Measurements from ENCODE around the gene ZNF324.
A peak's percentile ranks its signal among the peaks of the same experiment; 100 is the strongest.
"Not testable (repeated sequence)": the region's sequence is repeated elsewhere in the genome, so short reads cannot be mapped to it uniquely, and the experiment has no call there.

Gene ZNF324

GRCh38 chr19:58474997-58475713 is 8.3 kb downstream of the ZNF324 start:
- peak overlapping the region; percentile 91 for H3K27ac Mint-ChIP-seq (ENCODE audit: low read depth)
- H3K9me3 Mint-ChIP-seq, result no peaks in the 10 kb centered on the region
- ATAC-seq (replicated peaks; ENCODE audit: extremely low read depth, poor library complexity, severe bottlenecking) (peak; percentile 18), DNase-seq (ENCODE audit: low spot score in 2 of 2) (no peak)
- H3K4me3 Mint-ChIP-seq, result peak overlapping the region; percentile 77
- peaks cover 8% of the 10 kb centered on the region for H3K4me1 Mint-ChIP-seq
- no peaks in the 10 kb centered on the region for H3K27me3 Mint-ChIP-seq
- H3K36me3 Mint-ChIP-seq (ENCODE audit: insufficient read depth), result peaks cover 23% of the 10 kb centered on the region

GRCh38 chr19:58475714-58476497 is 9.0 kb downstream of the ZNF324 start, which contains the start of gene ZNF446:
Gene ZNF446, plus strand, starts transcription at chr19:58476352. Its CDS starts 867 bp downstream, at chr19:58477219.
- Mint-ChIP-seq H3K4me1 (peaks cover 8% of the 10 kb centered on the region), H3K36me3 (ENCODE audit: insufficient read depth) (peaks cover 23% of the 10 kb centered on the region), H3K4me3 (peak within 1 kb of the TSS; percentile 77), H3K9me3 (no peaks in the 10 kb centered on the region), H3K27ac (ENCODE audit: low read depth) (peak within 1 kb of the TSS; percentile 91), H3K27me3 (no peaks in the 10 kb centered on the region)
- ATAC-seq (replicated peaks; ENCODE audit: extremely low read depth, poor library complexity, severe bottlenecking), result peak; percentile 90
- DNase-seq (ENCODE audit: low spot score in 2 of 2), result peak; percentile 89 to 96

GRCh38 chr19:58476498-58477015 is 9.7 kb downstream of the ZNF324 start:
- H3K27ac Mint-ChIP-seq (ENCODE audit: low read depth), result peak overlapping the region; percentile 91
- DNase-seq (ENCODE audit: low spot score in 2 of 2), result no peak
- ATAC-seq (replicated peaks; ENCODE audit: extremely low read depth, poor library complexity, severe bottlenecking), result no peak

GRCh38 chr19:58477130-58477529 is 10.2 kb downstream of the ZNF324 start:
- ATAC-seq (replicated peaks; ENCODE audit: extremely low read depth, poor library complexity, severe bottlenecking) (no peak), DNase-seq (ENCODE audit: low spot score in 2 of 2) (no peak)
- H3K4me3 Mint-ChIP-seq, result peak overlapping the region; percentile 77
- H3K9me3 Mint-ChIP-seq, result no peaks in the 10 kb centered on the region
- H3K36me3 Mint-ChIP-seq (ENCODE audit: insufficient read depth), result peaks cover 17% of the 10 kb centered on the region
- H3K4me1 Mint-ChIP-seq, result peaks cover 8% of the 10 kb centered on the region
- H3K27ac Mint-ChIP-seq (ENCODE audit: low read depth), result peak overlapping the region; percentile 91
- H3K27me3 Mint-ChIP-seq, result no peaks in the 10 kb centered on the region

More at GRCh38 chr19:58476498-58477015, 9.7 kb downstream of the ZNF324 start:
- H3K4me3 Mint-ChIP-seq, result peak overlapping the region; percentile 77
- no peaks in the 10 kb centered on the region for H3K9me3 Mint-ChIP-seq
- peaks cover 22% of the 10 kb centered on the region for H3K36me3 Mint-ChIP-seq (ENCODE audit: insufficient read depth)
- peaks cover 8% of the 10 kb centered on the region for H3K4me1 Mint-ChIP-seq
- no peaks in the 10 kb centered on the region for H3K27me3 Mint-ChIP-seq

GRCh38 chr19:58477871-58478270 is 11.0 kb downstream of the ZNF324 start:
- no peaks in the 10 kb centered on the region for H3K27me3 Mint-ChIP-seq
- H3K4me1 Mint-ChIP-seq, result peaks cover 12% of the 10 kb centered on the region

GRCh38 chr19:58479303-58479702 is 12.4 kb downstream of the ZNF324 start:
- no peak overlapping the region for H3K4me3 Mint-ChIP-seq
- peaks cover 12% of the 10 kb centered on the region for H3K4me1 Mint-ChIP-seq

More at GRCh38 chr19:58477871-58478270, 11.0 kb downstream of the ZNF324 start:
- H3K36me3 Mint-ChIP-seq (ENCODE audit: insufficient read depth), result peaks cover 15% of the 10 kb centered on the region
- H3K4me3 Mint-ChIP-seq, result peak overlapping the region; percentile 16
- no peak overlapping the region for H3K27ac Mint-ChIP-seq (ENCODE audit: low read depth)
- DNase-seq (ENCODE audit: low spot score in 2 of 2) (no peak), ATAC-seq (replicated peaks; ENCODE audit: extremely low read depth, poor library complexity, severe bottlenecking) (no peak)
- no peaks in the 10 kb centered on the region for H3K9me3 Mint-ChIP-seq

GRCh38 chr19:58479736-58480480 is 13.0 kb downstream of the ZNF324 start:
- Mint-ChIP-seq H3K36me3 (ENCODE audit: insufficient read depth) (peaks cover 12% of the 10 kb centered on the region), H3K4me3 (no peak overlapping the region), H3K27me3 (no peaks in the 10 kb centered on the region), H3K27ac (ENCODE audit: low read depth) (no peak overlapping the region), H3K9me3 (no peaks in the 10 kb centered on the region), H3K4me1 (peaks cover 12% of the 10 kb centered on the region)
- ATAC-seq (replicated peaks; ENCODE audit: extremely low read depth, poor library complexity, severe bottlenecking) (no peak), DNase-seq (ENCODE audit: low spot score in 2 of 2) (no peak)

More at GRCh38 chr19:58479303-58479702, 12.4 kb downstream of the ZNF324 start:
- no peaks in the 10 kb centered on the region for H3K9me3 Mint-ChIP-seq
- DNase-seq (ENCODE audit: low spot score in 2 of 2) (no peak), ATAC-seq (replicated peaks; ENCODE audit: extremely low read depth, poor library complexity, severe bottlenecking) (no peak)
- peaks cover 15% of the 10 kb centered on the region for H3K36me3 Mint-ChIP-seq (ENCODE audit: insufficient read depth)
- H3K27me3 Mint-ChIP-seq, result no peaks in the 10 kb centered on the region
- no peak overlapping the region for H3K27ac Mint-ChIP-seq (ENCODE audit: low read depth)

- peaks cover 11% of the 10 kb centered on the region for H3K36me3 Mint-ChIP-seq (ENCODE audit: insufficient read depth)
- H3K27me3 Mint-ChIP-seq, result no peaks in the 10 kb centered on the region
- no peak overlapping the region for H3K27ac Mint-ChIP-seq (ENCODE audit: low read depth)
- H3K4me3 Mint-ChIP-seq, result no peak overlapping the region
- no peak for DNase-seq (ENCODE audit: low spot score in 2 of 2)
- ATAC-seq (replicated peaks; ENCODE audit: extremely low read depth, poor library complexity, severe bottlenecking), result no peak
- peaks cover 12% of the 10 kb centered on the region for H3K4me1 Mint-ChIP-seq
- no peaks in the 10 kb centered on the region for H3K9me3 Mint-ChIP-seq
Measured at GRCh38 chr19:58480481-58480830, 13.6 kb downstream of the ZNF324 start.

GRCh38 chr19:58480831-58481230 is 14.0 kb downstream of the ZNF324 start:
- Mint-ChIP-seq H3K4me1 (peaks cover 12% of the 10 kb centered on the region), H3K27me3 (no peaks in the 10 kb centered on the region), H3K9me3 (no peaks in the 10 kb centered on the region), H3K36me3 (ENCODE audit: insufficient read depth) (peaks cover 7% of the 10 kb centered on the region), H3K27ac (ENCODE audit: low read depth) (no peak overlapping the region), H3K4me3 (no peak overlapping the region)
- ATAC-seq (replicated peaks; ENCODE audit: extremely low read depth, poor library complexity, severe bottlenecking), result no peak
- DNase-seq (ENCODE audit: low spot score in 2 of 2), result no peak

- no peaks in the 10 kb centered on the region for H3K27me3 Mint-ChIP-seq
Measured at GRCh38 chr19:58482372-58482771, 15.5 kb downstream of the ZNF324 start.

GRCh38 chr19:58483776-58484175 is 16.9 kb downstream of the ZNF324 start:
- no peak for DNase-seq (ENCODE audit: low spot score in 2 of 2)
- Mint-ChIP-seq H3K4me1 (peaks cover 5% of the 10 kb centered on the region), H3K27me3 (no peaks in the 10 kb centered on the region), H3K36me3 (ENCODE audit: insufficient read depth) (no peaks in the 10 kb centered on the region), H3K9me3 (no peaks in the 10 kb centered on the region), H3K4me3 (no peak overlapping the region), H3K27ac (ENCODE audit: low read depth) (no peak overlapping the region)
- ATAC-seq (replicated peaks; ENCODE audit: extremely low read depth, poor library complexity, severe bottlenecking), result no peak

More at GRCh38 chr19:58482372-58482771, 15.5 kb downstream of the ZNF324 start:
- no peak for DNase-seq (ENCODE audit: low spot score in 2 of 2)
- H3K27ac Mint-ChIP-seq (ENCODE audit: low read depth), result no peak overlapping the region
- no peaks in the 10 kb centered on the region for H3K9me3 Mint-ChIP-seq
- H3K36me3 Mint-ChIP-seq (ENCODE audit: insufficient read depth), result peaks cover 3% of the 10 kb centered on the region
- no peak overlapping the region for H3K4me3 Mint-ChIP-seq
- no peak for ATAC-seq (replicated peaks; ENCODE audit: extremely low read depth, poor library complexity, severe bottlenecking)
- H3K4me1 Mint-ChIP-seq, result peaks cover 5% of the 10 kb centered on the region

GRCh38 chr19:58484349-58484748 is 17.5 kb downstream of the ZNF324 start:
- not testable (repeated sequence) for H3K9me3 Mint-ChIP-seq; H3K4me3 Mint-ChIP-seq; H3K36me3 Mint-ChIP-seq (ENCODE audit: insufficient read depth); H3K27ac Mint-ChIP-seq (ENCODE audit: low read depth); ATAC-seq (replicated peaks; ENCODE audit: extremely low read depth, poor library complexity, severe bottlenecking); H3K4me1 Mint-ChIP-seq; H3K27me3 Mint-ChIP-seq; DNase-seq (ENCODE audit: low spot score in 2 of 2)
